ENCODE results near the gene NHS. TPM values are rescaled to one million over a fixed set of nuclear protein-coding genes. Genes with fewer than 3 reads are reported as not detected.

Gene NHS
- total RNA-seq, 6 experiments from 2014 or later: 0.06 to 0.27 (median 0.12) TPM

DNA sequence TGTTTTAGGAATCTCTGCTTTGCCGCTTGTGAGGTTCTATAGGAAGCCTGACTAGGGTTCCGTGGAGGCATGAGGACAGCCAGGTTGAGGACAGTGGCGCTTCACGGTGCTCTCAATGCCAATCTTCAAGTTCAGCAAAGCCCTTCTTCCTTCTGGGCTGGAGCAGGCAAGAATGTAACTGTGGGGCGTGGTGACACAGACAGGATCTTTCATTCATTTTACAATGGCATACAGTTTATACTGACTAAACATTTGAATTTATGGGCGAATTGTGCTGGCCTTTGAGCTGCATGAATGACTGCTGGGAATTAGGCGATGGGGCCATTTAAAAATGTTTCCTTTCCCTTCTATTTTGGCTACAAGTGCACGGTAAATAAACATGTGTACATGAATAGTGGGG lies 2.9 kb upstream of the NHS start:
- H3K4me3 ChIP-seq: no peak overlapping the region
- peaks cover 0 to 8% of the 10 kb centered on the region in 2 donors for H3K27me3 ChIP-seq
- no peaks in the 10 kb centered on the region for H3K36me3 ChIP-seq
- no peak for TF ChIP-seq POLR2A (IDR thresholded peaks at IDR 0.05)
- TF ChIP-seq, protein P1, sequence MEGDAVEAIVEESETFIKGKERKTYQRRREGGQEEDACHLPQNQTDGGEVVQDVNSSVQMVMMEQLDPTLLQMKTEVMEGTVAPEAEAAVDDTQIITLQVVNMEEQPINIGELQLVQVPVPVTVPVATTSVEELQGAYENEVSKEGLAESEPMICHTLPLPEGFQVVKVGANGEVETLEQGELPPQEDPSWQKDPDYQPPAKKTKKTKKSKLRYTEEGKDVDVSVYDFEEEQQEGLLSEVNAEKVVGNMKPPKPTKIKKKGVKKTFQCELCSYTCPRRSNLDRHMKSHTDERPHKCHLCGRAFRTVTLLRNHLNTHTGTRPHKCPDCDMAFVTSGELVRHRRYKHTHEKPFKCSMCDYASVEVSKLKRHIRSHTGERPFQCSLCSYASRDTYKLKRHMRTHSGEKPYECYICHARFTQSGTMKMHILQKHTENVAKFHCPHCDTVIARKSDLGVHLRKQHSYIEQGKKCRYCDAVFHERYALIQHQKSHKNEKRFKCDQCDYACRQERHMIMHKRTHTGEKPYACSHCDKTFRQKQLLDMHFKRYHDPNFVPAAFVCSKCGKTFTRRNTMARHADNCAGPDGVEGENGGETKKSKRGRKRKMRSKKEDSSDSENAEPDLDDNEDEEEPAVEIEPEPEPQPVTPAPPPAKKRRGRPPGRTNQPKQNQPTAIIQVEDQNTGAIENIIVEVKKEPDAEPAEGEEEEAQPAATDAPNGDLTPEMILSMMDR (IDR thresholded peaks at IDR 0.05): no peak
- H3K27ac ChIP-seq: no peak overlapping the region
- intact Hi-C loops (cut with DNase I): no loop called here
- DNase-seq (no peak), ATAC-seq (no peak)
- no peaks in the 10 kb centered on the region for H3K9me3 ChIP-seq
- WGBS (ENCODE audit: insufficient coverage, low coverage, low lambda C conversion rate, missing lambda C conversion rate): 54% methylated on average over 8 of the region's 8 CpGs
- H3K4me1 ChIP-seq: peaks cover 0 to 6% (median 0%) of the 10 kb centered on the region in 4 donors

DNA sequence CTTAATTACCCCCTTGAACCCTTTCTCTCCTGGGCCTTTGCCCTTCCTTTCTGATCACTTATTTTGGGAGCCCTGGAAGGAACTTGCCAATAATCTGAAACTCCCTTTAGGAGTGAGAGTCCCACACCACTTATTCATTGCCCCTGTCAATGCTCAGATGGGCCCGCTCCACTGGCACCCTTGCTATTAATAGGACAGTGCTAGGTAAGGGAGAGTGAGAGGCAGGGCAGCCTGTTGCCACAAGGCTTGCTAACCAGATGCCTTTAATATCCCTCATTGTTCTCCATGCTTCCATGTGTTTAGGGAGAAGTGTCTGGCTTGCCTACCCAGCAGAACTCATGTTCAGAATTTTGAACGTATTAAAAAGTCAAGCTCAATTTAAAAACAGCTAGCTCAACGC lies 1.7 kb upstream of the NHS start:
- TF ChIP-seq POLR2A (IDR thresholded peaks at IDR 0.05): no peak
- Histone ChIP-seq H3K4me3 (no peak overlapping the region), H3K36me3 (no peaks in the 10 kb centered on the region), H3K27me3 (peaks cover 0 to 12% of the 10 kb centered on the region in 2 donors), H3K9me3 (no peaks in the 10 kb centered on the region), H3K4me1 (peaks cover 0 to 6% (median 0%) of the 10 kb centered on the region in 4 donors), H3K27ac (no peak overlapping the region)
- DNase-seq (no peak), ATAC-seq (no peak)
- intact Hi-C loops (cut with DNase I): no loop called here
- 60% methylated on average over 3 of the region's 3 CpGs for WGBS (ENCODE audit: insufficient coverage, low coverage, low lambda C conversion rate, missing lambda C conversion rate)

DNA sequence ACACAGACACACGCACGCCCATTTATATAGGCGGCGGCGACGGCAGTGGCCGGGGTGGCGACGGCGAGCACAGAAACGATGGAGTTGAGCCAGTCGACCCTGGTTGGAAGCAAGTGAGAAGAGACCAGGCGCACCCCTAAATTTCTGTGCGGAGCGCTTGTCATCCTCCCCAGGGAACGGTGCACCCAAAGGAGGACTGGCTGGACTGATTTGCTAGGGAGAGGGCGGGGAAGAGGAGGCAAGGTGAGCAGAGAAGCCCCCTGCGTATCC lies 302 bp downstream of the NHS start:
- peaks cover 0 to 12% of the 10 kb centered on the region in 2 donors for H3K27me3 ChIP-seq
- 46% methylated on average over 16 of the region's 18 CpGs for WGBS (ENCODE audit: insufficient coverage, low coverage, low lambda C conversion rate, missing lambda C conversion rate)
- no peaks in the 10 kb centered on the region for H3K9me3 ChIP-seq
- H3K4me3 ChIP-seq: peak overlapping the region; percentile 4 to 33 (median 14)
- no peak for ATAC-seq
- DNase-seq: no peak
- no peaks in the 10 kb centered on the region for H3K36me3 ChIP-seq
- intact Hi-C loops (cut with DNase I): no loop called here
- TF ChIP-seq, protein P1 (IDR thresholded peaks at IDR 0.05): no peak
- TF ChIP-seq POLR2A (IDR thresholded peaks at IDR 0.05): no peak
- no peak overlapping the region for H3K27ac ChIP-seq
- peaks cover 0 to 6% (median 0%) of the 10 kb centered on the region in 4 donors for H3K4me1 ChIP-seq

DNA sequence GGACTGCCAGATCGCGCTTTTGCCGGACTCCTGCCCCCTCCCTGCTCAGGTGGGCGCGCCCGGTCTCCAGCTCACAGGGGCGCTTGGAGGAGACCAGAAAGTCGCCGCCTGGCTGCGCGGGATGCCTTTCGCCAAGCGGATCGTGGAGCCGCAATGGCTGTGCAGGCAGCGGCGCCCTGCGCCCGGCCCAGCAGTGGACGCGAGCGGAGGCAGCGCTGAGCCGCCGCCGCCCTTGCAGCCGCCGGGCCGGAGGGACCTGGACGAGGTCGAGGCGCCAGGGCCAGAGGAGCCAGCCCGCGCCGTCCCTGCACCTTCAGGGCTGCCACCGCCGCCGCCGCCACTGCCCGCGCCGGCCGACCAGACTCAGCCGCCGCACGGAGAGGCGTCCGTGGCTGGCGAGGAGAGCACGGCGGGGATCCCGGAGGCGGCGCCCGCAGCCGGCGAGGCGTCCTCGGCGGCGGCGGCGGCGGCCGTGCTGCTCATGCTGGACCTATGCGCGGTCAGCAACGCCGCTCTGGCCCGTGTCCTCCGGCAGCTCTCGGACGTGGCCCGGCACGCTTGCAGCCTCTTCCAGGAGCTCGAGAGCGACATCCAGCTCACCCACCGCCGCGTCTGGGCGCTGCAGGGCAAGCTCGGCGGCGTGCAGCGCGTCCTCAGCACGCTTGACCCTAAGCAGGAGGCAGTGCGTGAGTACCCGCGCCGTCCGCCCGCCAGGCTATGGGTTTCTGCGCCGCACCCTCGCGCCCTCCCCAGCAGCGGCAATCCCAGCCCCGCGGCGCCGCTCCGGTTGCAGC lies 834 bp downstream of the NHS start:
- H3K4me1 ChIP-seq: peaks cover 0 to 6% (median 0%) of the 10 kb centered on the region in 4 donors
- no peaks in the 10 kb centered on the region for H3K36me3 ChIP-seq
- intact Hi-C loops (cut with DNase I): no loop called here
- H3K27ac ChIP-seq: no peak overlapping the region
- H3K9me3 ChIP-seq: no peaks in the 10 kb centered on the region
- 30% methylated on average over 11 of the region's 103 CpGs for WGBS (ENCODE audit: insufficient coverage, low coverage, low lambda C conversion rate, missing lambda C conversion rate)
- peaks cover 0 to 12% of the 10 kb centered on the region in 2 donors for H3K27me3 ChIP-seq
- DNase-seq (peak in 2 of 3 donors; percentile 30 to 56), ATAC-seq (peak in 3 of 4 donors; percentile 22 to 57 (median 50))
- peak overlapping the region; percentile 4 to 33 (median 14) for H3K4me3 ChIP-seq
- TF ChIP-seq POLR2A (IDR thresholded peaks at IDR 0.05): no peak
- TF ChIP-seq, protein P1 (IDR thresholded peaks at IDR 0.05): no peak

DNA sequence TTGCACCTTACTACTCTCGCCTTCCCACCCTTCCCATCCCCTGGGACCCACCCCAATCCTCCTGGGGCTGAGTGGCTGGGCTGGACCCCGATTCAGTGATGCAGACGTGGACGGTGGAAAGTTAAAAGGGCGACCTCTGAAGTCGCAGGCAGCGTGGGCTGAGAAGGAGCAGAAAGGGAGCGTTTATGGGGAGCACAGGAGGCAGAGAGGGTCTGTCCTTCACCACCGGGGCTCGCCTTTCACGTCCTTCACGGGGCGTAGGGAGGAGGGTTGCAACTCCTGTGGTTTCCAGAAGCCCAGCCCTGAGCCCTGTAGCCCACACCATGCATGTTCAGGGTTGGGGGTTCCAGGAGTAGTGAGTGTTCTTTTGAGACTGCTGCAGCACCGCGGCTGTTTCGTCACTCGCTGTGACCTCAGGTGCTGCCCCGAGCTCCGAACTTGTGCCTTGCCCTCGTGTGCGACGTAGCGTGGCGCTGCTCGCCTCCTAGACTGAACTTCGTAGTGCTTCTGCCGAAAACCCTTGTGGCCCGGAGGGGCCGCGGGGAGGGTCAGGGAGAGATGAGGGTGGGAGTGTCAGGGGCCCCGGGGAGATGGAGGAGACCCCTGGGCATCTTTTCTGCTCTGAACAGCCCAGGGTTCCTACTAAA lies 1.6 kb downstream of the NHS start:
- intact Hi-C loops (cut with DNase I): no loop called here
- WGBS (ENCODE audit: insufficient coverage, low coverage, low lambda C conversion rate, missing lambda C conversion rate): 9% methylated on average over 17 of the region's 31 CpGs
- Histone ChIP-seq H3K4me1 (peaks cover 0 to 6% (median 0%) of the 10 kb centered on the region in 4 donors), H3K27ac (no peak overlapping the region), H3K4me3 (peak overlapping the region in 2 of 3 donors; percentile 4 to 33), H3K36me3 (no peaks in the 10 kb centered on the region), H3K9me3 (no peaks in the 10 kb centered on the region), H3K27me3 (peaks cover 0 to 12% of the 10 kb centered on the region in 2 donors)
- TF ChIP-seq, protein P1 (IDR thresholded peaks at IDR 0.05): no peak
- DNase-seq: no peak
- no peak for ATAC-seq
